ENCODE results near the gene TENM3.

DNA sequence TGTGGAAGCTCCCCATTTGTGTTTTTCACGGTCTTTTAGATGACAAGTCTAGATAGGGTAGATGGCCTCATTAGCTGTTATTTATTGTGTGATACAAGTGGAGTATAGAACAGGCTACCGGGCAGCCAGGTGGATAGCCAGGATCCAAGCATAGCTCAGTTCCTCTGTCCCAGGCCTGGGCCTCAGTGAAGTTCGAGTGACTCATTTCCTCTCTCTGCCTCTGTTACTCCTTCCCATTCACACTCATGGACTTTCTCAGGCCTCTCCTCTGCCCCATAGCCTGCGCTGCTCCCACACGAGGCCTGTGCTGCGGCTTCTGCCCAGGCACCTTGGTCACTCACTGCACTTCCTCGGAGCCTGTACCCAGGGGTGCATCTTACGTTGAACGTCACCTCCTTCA, 54.5 kb downstream of the TENM3 start:
- TF ChIP-seq, protein P1, sequence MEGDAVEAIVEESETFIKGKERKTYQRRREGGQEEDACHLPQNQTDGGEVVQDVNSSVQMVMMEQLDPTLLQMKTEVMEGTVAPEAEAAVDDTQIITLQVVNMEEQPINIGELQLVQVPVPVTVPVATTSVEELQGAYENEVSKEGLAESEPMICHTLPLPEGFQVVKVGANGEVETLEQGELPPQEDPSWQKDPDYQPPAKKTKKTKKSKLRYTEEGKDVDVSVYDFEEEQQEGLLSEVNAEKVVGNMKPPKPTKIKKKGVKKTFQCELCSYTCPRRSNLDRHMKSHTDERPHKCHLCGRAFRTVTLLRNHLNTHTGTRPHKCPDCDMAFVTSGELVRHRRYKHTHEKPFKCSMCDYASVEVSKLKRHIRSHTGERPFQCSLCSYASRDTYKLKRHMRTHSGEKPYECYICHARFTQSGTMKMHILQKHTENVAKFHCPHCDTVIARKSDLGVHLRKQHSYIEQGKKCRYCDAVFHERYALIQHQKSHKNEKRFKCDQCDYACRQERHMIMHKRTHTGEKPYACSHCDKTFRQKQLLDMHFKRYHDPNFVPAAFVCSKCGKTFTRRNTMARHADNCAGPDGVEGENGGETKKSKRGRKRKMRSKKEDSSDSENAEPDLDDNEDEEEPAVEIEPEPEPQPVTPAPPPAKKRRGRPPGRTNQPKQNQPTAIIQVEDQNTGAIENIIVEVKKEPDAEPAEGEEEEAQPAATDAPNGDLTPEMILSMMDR (conservative IDR thresholded peaks at IDR 0.05): no peak
- TF ChIP-seq EZH2 (IDR thresholded peaks at IDR 0.05; ENCODE audit: low read depth): no peak
